HG03469 (cell line): Measurements from ENCODE around the gene ARL6IP5.

Source experiments
- ATAC-seq: cut with Tn5 transposase; IDR thresholded peaks from one replicate; pipeline ENCODE4 v1.9.1; 2021; ENCODE audit warnings: mild to moderate bottlenecking, moderate library complexity, moderate number of reproducible peaks; ENCODE audit not compliant: unreplicated experiment

The ARL6IP5 gene

DNA sequence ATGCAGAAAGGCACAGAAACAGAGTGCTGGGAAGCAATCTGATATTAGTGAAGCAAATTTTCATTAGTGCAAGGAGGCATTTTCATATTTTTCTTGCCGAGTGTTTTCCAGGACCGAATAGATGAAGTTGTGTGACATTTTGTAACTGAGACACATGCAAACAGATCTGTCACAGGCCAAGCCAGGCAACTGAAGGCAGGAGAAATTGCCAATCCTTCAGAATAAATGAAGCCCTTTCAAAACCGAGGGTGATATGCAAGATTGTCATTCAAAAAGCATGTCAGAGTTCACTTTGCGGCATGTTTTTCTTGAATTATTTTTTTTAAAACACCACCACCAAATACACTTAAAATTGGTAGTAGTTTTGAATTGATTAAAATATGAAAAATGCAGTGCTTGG is 31.4 kb downstream of the ARL6IP5 start:
- ATAC-seq: no peak

GRCh38 chr3:69116897-69117296 is 32.2 kb downstream of the ARL6IP5 start:
- ATAC-seq: no peak

DNA sequence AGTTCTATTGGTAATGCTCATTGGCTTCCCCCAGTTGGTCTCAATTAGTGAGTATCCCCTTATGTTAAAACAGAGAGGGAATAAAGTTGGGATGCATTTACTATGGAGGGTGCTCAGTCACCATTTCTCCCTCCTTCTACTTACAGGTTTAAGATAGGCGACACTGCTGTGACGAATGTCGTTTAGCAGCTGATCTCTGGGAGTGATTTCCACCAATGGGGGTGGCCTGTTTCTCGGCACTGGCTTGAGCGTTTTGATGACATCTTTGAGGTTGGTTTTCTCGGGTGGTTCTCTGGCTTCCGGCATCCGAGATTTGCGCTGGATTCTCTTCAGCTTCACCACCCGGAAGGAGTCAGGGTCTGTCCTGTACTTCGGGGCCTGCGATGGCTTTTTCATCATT is 33.8 kb downstream of the ARL6IP5 start:
- ATAC-seq: no peak

DNA sequence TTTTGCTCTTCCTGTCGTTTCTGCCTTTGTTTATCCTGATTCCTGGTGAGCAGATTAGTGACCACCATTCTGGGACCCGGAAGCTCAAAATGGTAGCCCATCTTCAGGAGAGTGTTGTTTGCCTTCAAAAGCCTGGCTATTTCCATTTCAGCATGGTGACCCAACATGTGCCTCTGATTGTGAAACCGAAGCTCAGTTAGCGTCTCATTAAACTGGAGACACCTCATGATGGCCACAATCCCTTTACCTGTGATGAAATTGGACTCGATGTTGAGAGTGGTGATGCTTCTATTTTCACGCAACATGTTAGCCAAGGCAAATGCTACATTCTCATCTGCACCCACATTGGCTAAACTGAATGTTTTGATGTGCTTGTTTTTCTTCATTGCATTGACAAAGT is 34.4 kb downstream of the ARL6IP5 start:
- ATAC-seq: no peak

GRCh38 chr3:69119681-69120080 is 34.9 kb downstream of the ARL6IP5 start:
- ATAC-seq: no peak

DNA sequence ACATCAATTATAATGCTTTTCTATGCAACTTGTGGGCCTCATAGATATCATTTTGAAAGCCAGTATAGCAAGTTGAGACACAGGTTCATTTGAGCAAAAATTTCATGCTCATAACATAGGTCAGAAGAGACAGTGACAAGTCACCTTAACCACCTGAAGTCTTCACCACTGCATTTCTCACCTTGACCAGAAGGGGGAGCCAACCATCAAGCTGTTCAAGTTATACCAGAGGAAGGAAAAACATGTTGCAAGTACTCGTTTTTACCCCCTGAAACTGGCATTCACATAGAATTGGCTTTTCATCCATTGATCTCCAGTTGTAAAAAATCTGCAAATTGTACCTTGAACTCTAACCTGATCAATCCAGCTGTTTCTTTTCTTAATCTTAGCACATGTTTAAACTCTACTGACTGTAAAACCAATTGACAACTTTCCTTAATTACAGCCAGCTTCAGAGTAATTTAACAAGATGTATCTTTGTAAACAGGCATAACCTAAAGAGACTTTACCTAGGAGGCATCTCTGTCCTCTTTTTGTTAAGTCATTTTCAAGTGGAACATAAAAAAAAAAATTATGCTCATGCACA is 36.2 kb downstream of the ARL6IP5 start:
- peak; percentile 91 for ATAC-seq

- ATAC-seq: no peak
Measured at GRCh38 chr3:69121513-69121912, 36.8 kb downstream of the ARL6IP5 start.

DNA sequence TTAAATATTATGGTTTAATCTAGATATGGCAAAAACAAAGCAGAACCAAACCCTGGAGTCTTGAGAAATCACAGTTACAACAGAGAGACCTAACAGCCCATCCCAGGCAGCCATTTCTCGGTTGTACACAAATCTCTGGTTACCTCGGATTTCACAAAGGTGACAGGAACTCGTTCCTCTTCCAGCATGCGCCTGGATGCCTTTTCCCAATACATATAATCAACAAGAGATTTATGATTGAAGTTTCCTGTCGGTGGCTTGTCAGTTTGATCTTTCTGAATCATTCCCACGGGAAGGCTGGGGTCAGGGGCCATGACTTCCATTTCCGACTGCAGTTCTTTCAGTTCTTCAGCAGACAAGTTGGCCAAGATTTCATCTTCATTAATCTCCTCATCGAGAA is 37.2 kb downstream of the ARL6IP5 start:
- ATAC-seq: no peak

- no peak for ATAC-seq
Measured at GRCh38 chr3:69122403-69122802, 37.7 kb downstream of the ARL6IP5 start, which contains the start of gene LMOD3. LMOD3 (minus strand) TSS chr3:69122595; CDS start chr3:69122386, 209 bp downstream.

- no peak for ATAC-seq
Measured at GRCh38 chr3:69126216-69126615, 41.5 kb downstream of the ARL6IP5 start.

DNA sequence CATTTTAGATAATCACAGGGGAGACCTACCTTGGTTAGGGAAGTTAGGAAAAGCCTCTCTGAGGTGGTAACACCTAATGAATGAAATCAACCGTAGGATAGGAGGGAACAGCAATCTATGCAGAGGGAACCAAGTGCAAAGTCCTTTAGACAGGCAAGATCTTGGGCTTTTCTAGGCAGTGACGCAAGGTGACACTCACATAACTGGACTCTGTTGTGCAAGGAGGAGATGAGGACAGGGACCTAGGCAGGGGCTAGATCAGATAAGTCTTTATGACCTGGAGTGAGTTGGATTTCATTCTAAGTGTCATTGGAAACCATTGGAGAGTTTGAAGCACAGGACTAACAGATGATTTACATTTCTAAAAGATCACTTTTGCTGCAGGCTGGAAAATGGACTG is 42.3 kb downstream of the ARL6IP5 start:
- no peak for ATAC-seq

DNA sequence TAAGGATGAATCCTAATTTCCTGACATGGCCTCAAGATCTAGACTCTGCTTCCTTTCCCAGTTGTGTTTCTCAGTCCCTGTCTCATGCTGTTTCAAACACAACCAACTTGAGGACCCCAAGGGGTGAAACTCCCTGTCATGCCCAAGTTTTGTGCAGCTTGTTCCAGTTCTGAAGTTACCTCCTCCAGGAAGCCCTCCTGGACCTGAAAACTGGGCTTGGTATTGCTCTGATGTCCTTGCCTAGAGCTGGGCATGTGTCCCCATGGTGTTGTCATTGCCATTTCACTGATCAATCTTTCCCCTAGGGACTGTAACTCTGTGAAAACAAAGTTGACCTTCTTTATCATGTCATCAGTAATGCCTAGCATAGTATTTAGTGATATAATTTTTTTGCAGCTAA is 43.8 kb downstream of the ARL6IP5 start:
- ATAC-seq: no peak

- ATAC-seq: no peak
Measured at GRCh38 chr3:69129531-69129930, 44.8 kb downstream of the ARL6IP5 start.

- ATAC-seq: peak; percentile 90
Measured at GRCh38 chr3:69130689-69131088, 46.0 kb downstream of the ARL6IP5 start.

- no peak for ATAC-seq
Measured at GRCh38 chr3:69137005-69137404, 52.3 kb downstream of the ARL6IP5 start.

GRCh38 chr3:69137412-69137811 is 52.7 kb downstream of the ARL6IP5 start:
- no peak for ATAC-seq

DNA sequence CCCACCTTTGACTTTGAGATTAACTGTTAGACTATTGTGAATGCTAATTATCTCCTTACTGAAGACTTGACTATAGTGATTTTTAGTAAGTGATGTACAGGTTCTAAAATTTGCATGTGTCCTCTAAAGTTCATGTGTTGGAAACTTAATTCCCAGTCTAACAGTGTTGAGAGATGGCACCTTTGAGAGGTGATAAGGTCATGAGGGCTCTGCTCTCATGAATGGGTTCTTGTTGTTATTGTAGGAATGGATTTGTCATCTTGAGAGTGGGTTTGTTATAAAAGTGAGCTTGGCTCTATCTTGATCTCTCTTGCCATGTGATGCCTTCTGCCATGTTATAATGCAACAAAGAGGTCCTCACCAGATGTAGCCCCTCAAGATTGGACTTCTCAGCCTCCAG is 56.6 kb downstream of the ARL6IP5 start:
- no peak for ATAC-seq

DNA sequence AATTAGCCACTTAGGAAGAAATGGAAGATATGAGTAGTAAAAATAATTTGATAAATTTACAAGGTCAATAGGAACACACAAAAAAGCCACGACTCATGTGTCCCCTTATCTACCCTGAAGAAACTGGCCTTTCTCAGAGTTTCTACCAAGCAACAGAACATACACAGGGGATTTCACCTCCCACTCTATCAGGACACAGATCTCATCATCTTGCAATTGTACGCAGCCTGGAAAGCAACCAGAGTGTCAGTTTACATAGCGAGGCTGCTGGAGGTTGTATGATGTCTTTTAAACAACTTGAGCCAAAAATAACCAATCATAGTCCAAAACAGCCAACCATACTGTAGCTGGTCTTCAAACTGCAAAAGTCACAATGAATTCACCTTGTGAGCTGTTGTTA is 57.4 kb downstream of the ARL6IP5 start:
- ATAC-seq: no peak

GRCh38 chr3:69142797-69143454 is 58.2 kb downstream of the ARL6IP5 start:
- ATAC-seq: no peak

- ATAC-seq: no peak
Measured at GRCh38 chr3:69143612-69144011, 58.9 kb downstream of the ARL6IP5 start.

DNA sequence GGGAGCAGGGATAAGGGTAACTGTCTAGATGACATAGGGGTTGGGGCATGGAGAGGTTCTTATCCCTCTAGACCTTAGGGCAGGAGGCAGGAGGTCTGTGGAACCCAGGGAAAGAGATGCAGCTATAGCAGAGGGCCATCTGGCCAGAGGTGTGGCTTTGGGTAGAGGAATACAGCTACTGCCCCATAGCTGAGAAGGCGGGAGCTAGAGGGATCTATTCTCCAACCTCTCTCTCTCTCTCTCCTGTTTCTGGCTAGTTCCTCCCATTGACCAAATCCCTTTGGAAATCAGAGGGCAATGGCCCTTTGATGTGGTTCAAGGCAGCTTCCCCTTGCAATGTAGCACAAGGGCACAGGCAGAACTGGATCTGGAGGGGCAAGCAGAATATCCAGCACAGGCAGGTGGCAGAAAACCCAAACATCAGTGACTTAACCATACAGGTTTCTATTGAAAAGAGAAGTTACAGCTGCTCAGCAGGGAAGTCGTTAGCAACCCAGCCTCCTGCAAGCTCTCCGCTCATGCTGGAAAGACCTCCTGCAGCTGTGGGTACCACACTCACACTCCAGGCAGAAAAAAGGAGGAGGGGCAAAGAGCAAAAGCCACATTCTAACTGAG is 60.0 kb downstream of the ARL6IP5 start:
- ATAC-seq: no peak

DNA sequence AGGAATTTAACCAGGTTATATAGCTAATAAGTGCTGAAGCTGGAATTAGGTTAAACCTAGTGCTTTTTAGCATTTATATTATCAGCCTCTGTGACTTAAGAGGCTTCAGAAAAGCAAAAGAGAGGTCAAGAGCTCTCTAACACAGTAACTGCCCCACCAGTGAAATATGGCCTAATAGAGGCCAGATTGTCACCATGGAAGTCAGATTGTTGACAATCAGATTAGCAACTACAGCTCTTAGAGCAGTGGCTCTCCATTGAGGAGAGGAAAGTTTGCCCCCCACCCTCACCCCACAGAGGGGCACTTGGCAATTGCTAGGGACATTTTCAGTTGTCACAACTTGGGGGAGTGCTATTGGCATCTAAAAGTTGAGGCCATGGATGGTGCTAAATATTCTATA is 61.0 kb downstream of the ARL6IP5 start:
- ATAC-seq: no peak
